Panc1 (cell line): ENCODE measurements around the gene GMDS. TPM values are rescaled to one million over a fixed set of nuclear protein-coding genes. Genes with fewer than 3 reads are reported as not detected.

Experiments
- ATAC-seq: fragments of 200-7000 bp; cut with Tn5 transposase; 2 replicates; pipeline ENCODE4 v1.9.1; 2020; ENCODE audit warnings: mild to moderate bottlenecking, moderate library complexity
- BruUV-seq: library from RNA; stranded (reverse); fragments of 400-500 nt; replicated peaks from 2 replicates; lab custom pipeline; 2021; lab: Mats Ljungman, UMichigan
- CTCF ChIA-PET: fragments of 300-600 bp; sonication (Branson Sonifier 250); formaldehyde crosslinking; loops from one replicate; lab custom pipeline; 2022; ENCODE audit warnings: antibody characterized with exemption; lab: Charles Lee
- POLR2A ChIA-PET: fragments of 300-600 bp; sonication (Branson Sonifier 250); formaldehyde crosslinking; loops from one replicate; lab custom pipeline; 2022; ENCODE audit warnings: antibody characterized with exemption; lab: Charles Lee
- DNase-seq: peaks from one replicate; pipeline ENCODE4 v3.0.0-alpha.2; 2010; ENCODE audit warnings: low read depth, low spot score
- H3K27ac ChIP-seq: 2 replicates; pipeline ENCODE4 v1.5.1; 2011; ENCODE audit warnings: mild to moderate bottlenecking, low read length, inconsistent platforms
- H3K27me3 ChIP-seq: fragments of 200-500 bp; sonication (Bioruptor generic); 2 replicates; pipeline ENCODE4 v1.6.0; 2014; ENCODE audit warnings: low read length, inconsistent platforms; ENCODE audit not compliant: control insufficient read depth, insufficient read depth
- H3K36me3 ChIP-seq: fragments of 200-500 bp; sonication (Bioruptor generic); 2 replicates; pipeline ENCODE4 v1.5.1; 2014; ENCODE audit warnings: inconsistent platforms, mild to moderate bottlenecking, low read length, moderate library complexity; ENCODE audit not compliant: control insufficient read depth, insufficient read depth
- H3K4me1 ChIP-seq: 2 replicates; pipeline ENCODE4 v1.5.1; 2011; ENCODE audit warnings: inconsistent platforms, mild to moderate bottlenecking, low read length, moderate library complexity; ENCODE audit not compliant: control insufficient read depth, insufficient read depth
- H3K4me3 ChIP-seq, 2 experiments: 2 replicates each; pipeline ENCODE4 v1.5.1; 2011 to 2012; ENCODE audit warnings: low read depth in 2 of 2, low read length in 2 of 2, mild to moderate bottlenecking in 2 of 2, inconsistent platforms in 1 of 2, moderate library complexity in 1 of 2
- H3K9me3 ChIP-seq: fragments of 200-500 bp; sonication (Bioruptor generic); 2 replicates; pipeline ENCODE4 v1.5.1; 2014; ENCODE audit warnings: low read depth, mild to moderate bottlenecking, inconsistent platforms, low read length, moderate library complexity; ENCODE audit not compliant: control insufficient read depth, insufficient read depth
- CTCF ChIP-seq: fragments of 450-650 bp; IDR thresholded peaks from 2 replicates; pipeline ENCODE4 v1.5.1; 2017; ENCODE audit warnings: mild to moderate bottlenecking
- POLR2AphosphoS5 ChIP-seq: IDR thresholded peaks from 2 replicates; pipeline ENCODE4 v1.6.1; 2012; ENCODE audit warnings: mild to moderate bottlenecking, low read depth, low read length, moderate library complexity
- REST ChIP-seq, 2 experiments: IDR thresholded peaks; 2 replicates each; pipeline ENCODE4 v1.6.1; 2011 to 2012; ENCODE audit warnings: low read depth in 2 of 2, control low read depth in 1 of 2, low read length in 1 of 2, mild to moderate bottlenecking in 1 of 2, moderate library complexity in 1 of 2; ENCODE audit not compliant: insufficient read depth in 1 of 2
- SIN3A ChIP-seq: IDR thresholded peaks from 2 replicates; pipeline ENCODE4 v1.6.1; 2012; ENCODE audit warnings: low read depth, mild to moderate bottlenecking, low read length, moderate library complexity, borderline replicate concordance; ENCODE audit not compliant: insufficient read depth
- TCF7L2 ChIP-seq: IDR thresholded peaks from 2 replicates; pipeline ENCODE4 v1.6.1; 2011; ENCODE audit warnings: mild to moderate bottlenecking, low read depth, low read length, inconsistent platforms
- in situ Hi-C: cut with HindIII; loops from 2 replicates; pipeline ENCODE4 v1.10.0; 2016; ENCODE audit warnings: low sequenced_read_pairs, low pct_unique_long_range_greater_than_20kb
- intact Hi-C: fragments of 100-400 bp; cut with micrococcal nuclease; formaldehyde crosslinking; loops from one replicate; pipeline ENCODE4 v1.10.0; 2022; ENCODE audit not compliant: unreplicated experiment
- total RNA-seq: library from RNA; stranded (reverse); gene quantifications from one replicate; pipeline ENCODE4 v1.2.1, GENCODE V29; 2021; ENCODE audit not compliant: unreplicated experiment

Gene GMDS
- total RNA-seq, 1 experiment from 2014 or later, result 9.8 TPM

GRCh38 chr6:2263896-2264295, 18.5 kb upstream of the GMDS start:
- no peak for TF ChIP-seq POLR2AphosphoS5
- TF ChIP-seq TCF7L2, result no peak
- no peak for TF ChIP-seq REST (IDR thresholded peaks at IDR 0.05; ENCODE audit: insufficient read depth in 1 of 2, low read depth in 2 of 2, low read length in 1 of 2)
- TF ChIP-seq SIN3A, result no peak
- TF ChIP-seq CTCF, result no peak
- DNase-seq (no peak), ATAC-seq (no peak)
- Histone ChIP-seq H3K4me3 (no peak overlapping the region), H3K4me1 (no peaks in the 10 kb centered on the region), H3K27me3 (no peaks in the 10 kb centered on the region), H3K9me3 (no peaks in the 10 kb centered on the region; the same call in 1 of the 2 replicates), H3K27ac (no peak overlapping the region), H3K36me3 (no peaks in the 10 kb centered on the region)
- CTCF ChIA-PET, result no interaction called here
- intact Hi-C loops, result no loop called here
- no TSS peak for BruUV-seq
- POLR2A ChIA-PET, result no interaction called here
- in situ Hi-C loops, result no loop called here

GRCh38 chr6:2259574-2259973, 14.2 kb upstream of the GMDS start:
- no peaks in the 10 kb centered on the region; the same call in 1 of the 2 replicates for H3K9me3 ChIP-seq
- BruUV-seq, result no TSS peak
- no peaks in the 10 kb centered on the region for H3K4me1 ChIP-seq
- CTCF ChIA-PET, result interaction anchor here (0.6 kb wide), 1 partner anchor 78 kb away, joined by 6 read pairs; no protein-coding TSS in a partner anchor
- H3K36me3 ChIP-seq, result no peaks in the 10 kb centered on the region
- POLR2A ChIA-PET, result no interaction called here
- TF ChIP-seq TCF7L2 (no peak), CTCF (no peak), SIN3A (no peak), REST (IDR thresholded peaks at IDR 0.05; ENCODE audit: insufficient read depth in 1 of 2, low read depth in 2 of 2, low read length in 1 of 2) (no peak)
- H3K27ac ChIP-seq, result no peak overlapping the region
- DNase-seq, result no peak
- H3K27me3 ChIP-seq, result no peaks in the 10 kb centered on the region
- intact Hi-C loops, result no loop called here
- H3K4me3 ChIP-seq, result no peak overlapping the region
- ATAC-seq, result no peak
- in situ Hi-C loops, result no loop called here
